Bronchial epithelial cell (primary cell): ENCODE data around the gene GBP7. TPM values are rescaled to one million over a fixed set of nuclear protein-coding genes. Genes with fewer than 3 reads are reported as not detected.

ENCODE experiments used
- DNase-seq: peaks from one replicate; pipeline ENCODE4 v3.0.0-alpha.2; 2010; ENCODE audit warnings: low read depth
- FAIRE-seq: peaks from 2 replicates; lab custom pipeline; 2011; peaks lifted over from hg19 to GRCh38; lab: Jason Lieb, UNC
- H3K27me3 ChIP-seq: 2 replicates; pipeline ENCODE4 v1.5.1; 2011; ENCODE audit warnings: low read length; ENCODE audit not compliant: control insufficient read depth, insufficient read depth
- H3K36me3 ChIP-seq: 2 replicates; pipeline ENCODE4 v1.5.1; 2011; ENCODE audit warnings: low read length; ENCODE audit not compliant: control insufficient read depth, insufficient read depth
- H3K4me3 ChIP-seq: 2 replicates; pipeline ENCODE4 v1.5.1; 2011; ENCODE audit warnings: mild to moderate bottlenecking, low read depth, low read length, control low read depth
- total RNA-seq: library from RNA; depleted of rRNA; stranded (reverse); fragments of >200 nt; gene quantifications from 2 replicates; pipeline ENCODE4 v1.2.1, GENCODE V29; 2014
- TF ChIP-seq, protein P1 (sequence below): IDR thresholded peaks from 2 replicates; pipeline ENCODE4 v1.5.1; 2011; ENCODE audit warnings: mild to moderate bottlenecking, moderate library complexity, low read length, control low read depth, inconsistent platforms; ENCODE audit not compliant: insufficient read depth, severe bottlenecking

Gene GBP7
- total RNA-seq, 1 donor from 2014 or later = not detected

- Histone ChIP-seq H3K36me3 (no peaks in the 10 kb centered on the region), H3K4me3 (no peak overlapping the region), H3K27me3 (no peaks in the 10 kb centered on the region)
- FAIRE-seq (no peak), DNase-seq (no peak)
- TF ChIP-seq, protein P1, sequence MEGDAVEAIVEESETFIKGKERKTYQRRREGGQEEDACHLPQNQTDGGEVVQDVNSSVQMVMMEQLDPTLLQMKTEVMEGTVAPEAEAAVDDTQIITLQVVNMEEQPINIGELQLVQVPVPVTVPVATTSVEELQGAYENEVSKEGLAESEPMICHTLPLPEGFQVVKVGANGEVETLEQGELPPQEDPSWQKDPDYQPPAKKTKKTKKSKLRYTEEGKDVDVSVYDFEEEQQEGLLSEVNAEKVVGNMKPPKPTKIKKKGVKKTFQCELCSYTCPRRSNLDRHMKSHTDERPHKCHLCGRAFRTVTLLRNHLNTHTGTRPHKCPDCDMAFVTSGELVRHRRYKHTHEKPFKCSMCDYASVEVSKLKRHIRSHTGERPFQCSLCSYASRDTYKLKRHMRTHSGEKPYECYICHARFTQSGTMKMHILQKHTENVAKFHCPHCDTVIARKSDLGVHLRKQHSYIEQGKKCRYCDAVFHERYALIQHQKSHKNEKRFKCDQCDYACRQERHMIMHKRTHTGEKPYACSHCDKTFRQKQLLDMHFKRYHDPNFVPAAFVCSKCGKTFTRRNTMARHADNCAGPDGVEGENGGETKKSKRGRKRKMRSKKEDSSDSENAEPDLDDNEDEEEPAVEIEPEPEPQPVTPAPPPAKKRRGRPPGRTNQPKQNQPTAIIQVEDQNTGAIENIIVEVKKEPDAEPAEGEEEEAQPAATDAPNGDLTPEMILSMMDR = no peak
These were observed 22.3 kb upstream of the GBP7 start for GRCh38 chr1:89198081-89198480.

- Histone ChIP-seq H3K36me3 (no peaks in the 10 kb centered on the region), H3K4me3 (no peak overlapping the region), H3K27me3 (no peaks in the 10 kb centered on the region)
- TF ChIP-seq, protein P1 = no peak
- FAIRE-seq = no peak
- no peak for DNase-seq
These were observed 19.7 kb upstream of the GBP7 start for GRCh38 chr1:89195476-89195875.

- H3K4me3 ChIP-seq = no peak overlapping the region
- no peaks in the 10 kb centered on the region for H3K36me3 ChIP-seq
- TF ChIP-seq, protein P1 = no peak
- FAIRE-seq (no peak), DNase-seq (no peak)
- H3K27me3 ChIP-seq = no peaks in the 10 kb centered on the region
These were observed 15.5 kb upstream of the GBP7 start for GRCh38 chr1:89191314-89191713.

- TF ChIP-seq, protein P1 = no peak
- no peak overlapping the region for H3K4me3 ChIP-seq
- DNase-seq = no peak
- no peak for FAIRE-seq
- no peaks in the 10 kb centered on the region for H3K27me3 ChIP-seq
- H3K36me3 ChIP-seq = no peaks in the 10 kb centered on the region
These were observed 14.2 kb upstream of the GBP7 start for GRCh38 chr1:89190017-89190416.

GRCh38 chr1:89179343-89179742 lies 3.5 kb upstream of the GBP7 start:
- FAIRE-seq (no peak), DNase-seq (no peak)
- H3K27me3 ChIP-seq = no peaks in the 10 kb centered on the region
- no peaks in the 10 kb centered on the region for H3K36me3 ChIP-seq
- TF ChIP-seq, protein P1 = no peak
- H3K4me3 ChIP-seq = no peak overlapping the region

GRCh38 chr1:89176971-89177370 lies 1.2 kb upstream of the GBP7 start:
- TF ChIP-seq, protein P1 = no peak
- Histone ChIP-seq H3K4me3 (no peak overlapping the region), H3K36me3 (no peaks in the 10 kb centered on the region), H3K27me3 (no peaks in the 10 kb centered on the region)
- DNase-seq (no peak), FAIRE-seq (no peak)
